K562 (cell line): ENCODE measurements around the gene TRMT112. TPM values are rescaled to one million over a fixed set of nuclear protein-coding genes. Genes with fewer than 3 reads are reported as not detected.

Experiments used
- ATAC-seq: fragments of 200-7000 bp; cut with Tn5 transposase; 3 replicates; pipeline ENCODE4 v1.9.1; 2020; ENCODE audit warnings: moderate library complexity
- BruUV-seq: library from RNA; stranded (reverse); fragments of 400-500 nt; replicated peaks from 2 replicates; lab custom pipeline; 2021; lab: Mats Ljungman, UMichigan
- CTCF ChIA-PET: fragments of 300-600 bp; formaldehyde crosslinking; extraction: SDS; loops from one replicate; lab custom pipeline; 2021; ENCODE audit warnings: low intra/inter-chr PET ratio; lab: Yijun Ruan, JAX
- POLR2A ChIA-PET: fragments of 300-600, 350-650 bp; sonication (Branson Sonifier 250); formaldehyde crosslinking; extraction: SDS; loops from one replicate; lab custom pipeline; 2021; ENCODE audit warnings: antibody characterized with exemption, inconsistent platforms; lab: Yijun Ruan, JAX
- DNase-seq, 4 experiments: peaks; one replicate each; pipeline versions ENCODE4 v3.0.0 to v3.0.0-alpha.2; 2011 to 2018; ENCODE audit warnings: low spot score in 3 of 4, mixed read lengths in 3 of 4; ENCODE audit errors: extremely low read depth in 1 of 4
- FAIRE-seq: peaks from 2 replicates; lab custom pipeline; 2011; peaks lifted over from hg19 to GRCh38; lab: Jason Lieb, UNC
- H2AFZ ChIP-seq: 2 replicates; pipeline ENCODE4 v1.6.0; 2011; ENCODE audit warnings: low read depth, low read length, control low read depth, inconsistent platforms
- H3K27ac ChIP-seq: fragments of 200-600 bp; 3 replicates; pipeline ENCODE4 v1.8.0; 2011; ENCODE audit warnings: low read depth, mild to moderate bottlenecking, control low read depth, inconsistent platforms, low read length, moderate library complexity, mixed read lengths; ENCODE audit errors: extremely low read depth
- H3K27me3 ChIP-seq, 2 experiments: fragments of 300-600 bp in 1 of 2; 2 replicates in 1 of 2; 3 replicates in 1 of 2; pipeline versions ENCODE4 v1.6.0 to v1.8.0; 2011; ENCODE audit warnings: inconsistent platforms in 2 of 2, low read length in 2 of 2, mild to moderate bottlenecking in 1 of 2, mixed read lengths in 1 of 2, moderate library complexity in 1 of 2; ENCODE audit not compliant: control insufficient read depth in 2 of 2, insufficient read depth in 2 of 2
- H3K36me3 ChIP-seq: fragments of 300-600 bp; 3 replicates; pipeline ENCODE4 v1.8.0; 2011; ENCODE audit warnings: mild to moderate bottlenecking, low read length, inconsistent platforms; ENCODE audit not compliant: control insufficient read depth, insufficient read depth
- H3K4me1 ChIP-seq, 2 experiments: fragments of 200-600 bp in 1 of 2; replicated peaks in 1 of 2; 2 replicates in 1 of 2; 3 replicates in 1 of 2; pipeline versions ENCODE4 v1.5.1 to v1.8.0; 2011; ENCODE audit warnings: inconsistent platforms in 2 of 2, low read length in 2 of 2, mild to moderate bottlenecking in 1 of 2, mixed read lengths in 1 of 2, moderate library complexity in 1 of 2; ENCODE audit not compliant: control insufficient read depth in 2 of 2, insufficient read depth in 2 of 2
- H3K4me2 ChIP-seq: 2 replicates; pipeline ENCODE4 v1.6.1; 2011; ENCODE audit warnings: low read length, control low read depth, inconsistent platforms, mixed read lengths; ENCODE audit not compliant: insufficient read depth
- H3K4me3 ChIP-seq: fragments of 200-600 bp; sonication (generic), shearing (Covaris generic); 2 replicates; pipeline ENCODE4 v1.5.1; 2016; ENCODE audit warnings: control low read depth, inconsistent platforms
- H3K79me2 ChIP-seq: fragments of 200-600 bp; 3 replicates; pipeline ENCODE4 v1.8.0; 2011; ENCODE audit warnings: low read length, inconsistent platforms; ENCODE audit not compliant: control insufficient read depth, insufficient read depth
- H3K9ac ChIP-seq, 2 experiments: 2 replicates each; pipeline versions ENCODE4 v1.6.0 to v1.6.1; 2011; ENCODE audit warnings: low read depth in 2 of 2, low read length in 2 of 2, control low read depth in 1 of 2, inconsistent platforms in 1 of 2, mild to moderate bottlenecking in 1 of 2, mixed read lengths in 1 of 2; ENCODE audit not compliant: insufficient read depth in 1 of 2
- H3K9me1 ChIP-seq: one replicate; pipeline ENCODE4 v1.6.0; 2011; ENCODE audit warnings: inconsistent platforms, mild to moderate bottlenecking, low read length, moderate library complexity; ENCODE audit not compliant: control insufficient read depth, insufficient read depth
- H3K9me3 ChIP-seq: replicated peaks from 2 replicates; pipeline ENCODE4 v1.5.1; 2011; ENCODE audit warnings: low read depth, low read length, inconsistent platforms; ENCODE audit not compliant: control insufficient read depth, insufficient read depth
- H4K20me1 ChIP-seq: replicated peaks from 2 replicates; pipeline ENCODE4 v1.6.1; 2011; ENCODE audit warnings: low read length, inconsistent platforms, mixed read lengths; ENCODE audit not compliant: control insufficient read depth, insufficient read depth
- FOXP4 ChIP-seq: sonication (generic); formaldehyde crosslinking; IDR thresholded peaks from 2 replicates; pipeline ENCODE4 v1.8.0; 2022; ENCODE audit warnings: mild to moderate bottlenecking, missing genetic modification reagents, borderline replicate concordance
- GABPB1 ChIP-seq: sonication (generic); formaldehyde crosslinking; IDR thresholded peaks from 2 replicates; pipeline ENCODE4 v1.8.0; 2022; ENCODE audit warnings: mild to moderate bottlenecking, missing genetic modification reagents
- HNRNPUL1 ChIP-seq: fragments of 200-400 bp; formaldehyde crosslinking; IDR thresholded peaks from 2 replicates; pipeline ENCODE4 v1.6.1; 2017; ENCODE audit warnings: low read length
- KDM1A ChIP-seq, 2 experiments: fragments of 450-650 bp; IDR thresholded peaks; 2 replicates each; pipeline ENCODE4 v1.6.1; 2016; ENCODE audit warnings: mild to moderate bottlenecking in 2 of 2
- KDM4B ChIP-seq, 2 experiments: fragments of 450-650 bp in 1 of 2; sonication (generic) in 1 of 2; IDR thresholded peaks; 2 replicates each; pipeline ENCODE4 v1.6.1; 2016 to 2017; ENCODE audit warnings: borderline replicate concordance in 2 of 2, antibody characterized with exemption in 1 of 2, low read depth in 1 of 2, mild to moderate bottlenecking in 1 of 2
- LEF1 ChIP-seq: fragments of 450-650 bp; IDR thresholded peaks from 2 replicates; pipeline ENCODE4 v1.6.1; 2016; ENCODE audit warnings: mild to moderate bottlenecking
- RAD51 ChIP-seq: fragments of 450-650 bp; IDR thresholded peaks from 2 replicates; pipeline ENCODE4 v1.7.1; 2016; ENCODE audit warnings: low read depth, mild to moderate bottlenecking, borderline replicate concordance
- RCOR1 ChIP-seq, 2 experiments: IDR thresholded peaks; 2 replicates each; pipeline ENCODE4 v1.6.1; 2012; ENCODE audit warnings: low read depth in 2 of 2, low read length in 2 of 2, borderline replicate concordance in 1 of 2, improper control_type of control experiment in 1 of 2
- SMARCA5 ChIP-seq: fragments of 450-650 bp; IDR thresholded peaks from 2 replicates; pipeline ENCODE4 v1.6.1; 2016
- TCF15 ChIP-seq: fragments of 250-450 bp; sonication (Bioruptor Pico); IDR thresholded peaks from 2 replicates; pipeline ENCODE4 v1.8.0; 2022; ENCODE audit warnings: moderate library complexity, mild to moderate bottlenecking, inconsistent platforms
- TCF7 ChIP-seq: sonication (generic); IDR thresholded peaks from 2 replicates; pipeline ENCODE4 v1.6.1; 2016; ENCODE audit warnings: antibody characterized with exemption, borderline replicate concordance
- VEZF1 ChIP-seq: fragments of 200-800 bp; sonication (Bioruptor generic); IDR thresholded peaks from 2 replicates; pipeline ENCODE4 v1.6.1; 2017; ENCODE audit warnings: missing genetic modification characterization, missing compliant biosample characterization
- ZNF143 ChIP-seq: sonication (generic); formaldehyde crosslinking; IDR thresholded peaks from 2 replicates; pipeline ENCODE4 v1.9.0; 2022; ENCODE audit warnings: mild to moderate bottlenecking, missing genetic modification reagents
- ZNF316 ChIP-seq: fragments of 450-650 bp; IDR thresholded peaks from 2 replicates; pipeline ENCODE4 v1.6.1; 2016
- ZNF347 ChIP-seq: fragments of 450-650 bp; formaldehyde crosslinking; IDR thresholded peaks from 2 replicates; pipeline ENCODE4 v1.4.0; 2020; ENCODE audit warnings: low read depth, mild to moderate bottlenecking, moderate library complexity
- WGBS: fragments of 100-300 bp; shearing (Covaris generic); methylation state at CpG from one replicate; pipeline ENCODE4 v1.1.6; 2016; ENCODE audit warnings: low coverage, mixed read lengths; ENCODE audit not compliant: insufficient coverage; ENCODE audit errors: missing lambda C conversion rate; 5-methylcytosine and 5-hydroxymethylcytosine counted together
- in situ Hi-C: fragments of 300-500 bp; cut with MboI; formaldehyde crosslinking; loops from 4 replicates; pipeline ENCODE4 v1.15.0; 2018; ENCODE audit warnings: inconsistent platforms, mixed read lengths
- intact Hi-C: fragments of 100-400 bp; cut with micrococcal nuclease; formaldehyde crosslinking; loops from 2 replicates; pipeline ENCODE4 v1.14.2; 2022
- polyA plus RNA-seq, 8 experiments: library from polyadenylated mRNA; depleted of rRNA in 4 of 8; stranded (reverse) in 5 of 8; unstranded in 3 of 8; fragments of >200 nt; fragmentation: Nextera tagmentation in 2 of 8; fragmentation: Illumina TruSeq in 1 of 8; extraction: Ambion mirVana in 2 of 8; extraction: Trizol in 1 of 8; gene quantifications; 2 replicates each; pipeline versions ENCODE4 v1.2.1 to v1.2.3, GENCODE V29; 2011 to 2014; ENCODE audit warnings: inconsistent platforms in 1 of 8, missing spikeins in 1 of 8
- total RNA-seq, 7 experiments: library from RNA; depleted of rRNA in 6 of 7; stranded (reverse); fragments of >200 nt in 6 of 7; fragmentation: Illumina TruSeq in 2 of 7; extraction: Trizol in 2 of 7; gene quantifications; 2 replicates each; pipeline versions ENCODE4 v1.2.1 to v1.2.3, GENCODE V29; 2011 to 2021; ENCODE audit warnings: low replicate concordance in 1 of 7
- TF ChIP-seq, protein P1 (sequence below): fragments of 450-650 bp; formaldehyde crosslinking; IDR thresholded peaks from 2 replicates; pipeline ENCODE4 v1.4.0; 2020; ENCODE audit warnings: mild to moderate bottlenecking

Gene TRMT112
- total and polyA plus RNA-seq, 9 of the 15 experiments (the other 6 are each of a cell fraction or from before 2014, with no cell fraction given) = 162 to 444 (median 300) TPM

DNA sequence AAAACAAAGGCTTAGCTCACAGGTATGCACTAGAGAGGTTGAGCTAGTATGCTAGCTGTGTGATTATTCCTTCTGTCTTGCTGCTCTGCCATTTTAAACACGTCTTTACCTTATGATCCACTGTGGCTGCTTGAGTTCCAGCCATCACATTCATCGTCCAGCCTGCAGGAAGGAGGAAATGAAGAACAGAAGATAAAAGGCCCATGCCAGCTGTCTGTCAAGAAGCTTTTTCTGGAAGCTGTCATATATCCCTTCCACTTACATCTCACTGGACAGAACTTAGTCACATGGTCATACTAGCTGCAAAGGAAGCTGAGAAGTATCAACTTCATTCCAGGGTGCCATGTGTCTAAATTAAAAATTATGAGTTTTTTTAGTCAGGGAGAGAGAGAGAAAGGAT lies 10.0 kb upstream of the TRMT112 start (continued):
- TF ChIP-seq, protein P1, sequence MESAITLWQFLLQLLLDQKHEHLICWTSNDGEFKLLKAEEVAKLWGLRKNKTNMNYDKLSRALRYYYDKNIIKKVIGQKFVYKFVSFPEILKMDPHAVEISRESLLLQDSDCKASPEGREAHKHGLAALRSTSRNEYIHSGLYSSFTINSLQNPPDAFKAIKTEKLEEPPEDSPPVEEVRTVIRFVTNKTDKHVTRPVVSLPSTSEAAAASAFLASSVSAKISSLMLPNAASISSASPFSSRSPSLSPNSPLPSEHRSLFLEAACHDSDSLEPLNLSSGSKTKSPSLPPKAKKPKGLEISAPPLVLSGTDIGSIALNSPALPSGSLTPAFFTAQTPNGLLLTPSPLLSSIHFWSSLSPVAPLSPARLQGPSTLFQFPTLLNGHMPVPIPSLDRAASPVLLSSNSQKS (CRISPR knock-in tag) = no peak
- 0 out of 4 replicates have a peak, but pooled peaks of 1 of the 2 experiments have one; percentile 48 for TF ChIP-seq RCOR1 (IDR thresholded peaks at IDR 0.05; ENCODE audit: borderline replicate concordance in 1 of 2, low read depth in 2 of 2, low read length in 2 of 2)
- TF ChIP-seq KDM1A (IDR thresholded peaks at IDR 0.05) = peak; percentile 33 to 51; a peak in 2 of 4 replicates
- no peak for TF ChIP-seq ZNF316
- no peak for TF ChIP-seq KDM4B (IDR thresholded peaks at IDR 0.05; ENCODE audit: borderline replicate concordance in 2 of 2, low read depth in 1 of 2)
- TF ChIP-seq SMARCA5 = peak; percentile 91
- no peak for TF ChIP-seq HNRNPUL1
- TF ChIP-seq RAD51 = 0 out of 2 replicates have a peak, but pooled peaks have one; percentile 28
- TF ChIP-seq GABPB1 (CRISPR knock-in tag) = no peak
- TF ChIP-seq, all 486 proteins: peak for 14

- Histone ChIP-seq H3K79me2 (no peaks in the 10 kb centered on the region), H3K27me3 (no peaks in the 10 kb centered on the region), H3K4me1 (peaks cover 2 to 28% of the 10 kb centered on the region in 2 experiments; a peak in 4 of 5 replicates), H3K9ac (no peak overlapping the region), H3K4me3 (no peak overlapping the region), H3K4me2 (no peak overlapping the region), H3K9me3 (no peaks in the 10 kb centered on the region), H4K20me1 (no peaks in the 10 kb centered on the region), H2AFZ (no peak overlapping the region), H3K36me3 (peaks cover 22% of the 10 kb centered on the region; the same call in 1 of the 3 replicates), H3K27ac (no peak overlapping the region), H3K9me1 (no peaks in the 10 kb centered on the region)
- ATAC-seq (no peak), DNase-seq (no peak), FAIRE-seq (peak; percentile 73)
- in situ Hi-C loops (no loop called here), intact Hi-C loops (no loop called here)
- ChIA-PET POLR2A (interaction anchor here (0.6 to 1.6 kb wide), 10 partner anchors 8 to 380 kb away, joined by 3 to 5 read pairs (median 3); no protein-coding TSS in a partner anchor), CTCF (no interaction called here)
- WGBS = 89% methylated on average over 9 of the region's 11 CpGs
- no TSS peak for BruUV-seq
- TF ChIP-seq TCF15 (no peak), ZNF347 (CRISPR knock-in tag) (no peak), ZNF143 (no peak), LEF1 (no peak), TCF7 (no peak), VEZF1 (no peak), FOXP4 (CRISPR knock-in tag) (no peak)
Observed at GRCh38 chr11:64324692-64325469, 7.5 kb upstream of the TRMT112 start.
